Suprapubic skin (tissue), 4 donors: ENCODE results near the gene ADARB1. TPM values are rescaled to one million over a fixed set of nuclear protein-coding genes. Genes with fewer than 3 reads are reported as not detected.
A peak's percentile ranks its signal among the peaks of the same experiment; 100 is the strongest.

Experiments used
- DNase-seq, 2 donors: peaks; one replicate each; pipeline ENCODE4 v3.0.0-alpha.2; 2019; ENCODE audit warnings: low spot score in 2 of 2
- H3K27ac ChIP-seq: fragments of 200-600 bp; sonication (generic); one replicate; pipeline ENCODE4 v1.5.1; 2019
- H3K27me3 ChIP-seq: fragments of 200-600 bp; sonication (generic); one replicate; pipeline ENCODE4 v1.5.1; 2019
- H3K36me3 ChIP-seq: fragments of 200-600 bp; sonication (generic); one replicate; pipeline ENCODE4 v1.5.1; 2019
- H3K4me1 ChIP-seq: fragments of 200-600 bp; sonication (generic); one replicate; pipeline ENCODE4 v1.5.1; 2019
- H3K4me3 ChIP-seq: fragments of 200-600 bp; sonication (generic); one replicate; pipeline ENCODE4 v1.5.1; 2019; ENCODE audit warnings: mild to moderate bottlenecking
- H3K9me3 ChIP-seq: fragments of 200-600 bp; sonication (generic); one replicate; pipeline ENCODE4 v1.5.1; 2019
- EP300 ChIP-seq: sonication (generic); formaldehyde crosslinking; IDR thresholded peaks from one replicate; pipeline ENCODE4 v1.6.1; 2017; ENCODE audit warnings: antibody characterized with exemption
- POLR2A ChIP-seq, 2 donors: fragments of 450-650 bp; IDR thresholded peaks; one replicate each; pipeline ENCODE4 v1.6.1; 2017; ENCODE audit warnings: antibody characterized with exemption in 2 of 2, mild to moderate bottlenecking in 2 of 2, moderate library complexity in 2 of 2
- POLR2AphosphoS5 ChIP-seq, 3 donors: sonication (generic); formaldehyde crosslinking; IDR thresholded peaks; one replicate each; pipeline ENCODE4 v1.6.1; 2017; ENCODE audit warnings: antibody characterized with exemption in 3 of 3
- WGBS: methylation state at CpG from one replicate; pipeline ENCODE4 v1.1.5; 2018; 5-methylcytosine and 5-hydroxymethylcytosine counted together
- total RNA-seq, 4 donors: library from RNA; depleted of rRNA; stranded (reverse); fragments of >200 nt; gene quantifications; one replicate each; pipeline ENCODE4 v1.1.0, GENCODE V29; 2016
- TF ChIP-seq, protein P1 (sequence below), 2 donors: fragments of 200-600 bp in 1 of 2; fragments of 450-650 bp in 1 of 2; sonication (generic) in 1 of 2; IDR thresholded peaks; one replicate each; pipeline ENCODE4 v1.5.1; 2016 to 2019; ENCODE audit warnings: antibody characterized with exemption in 2 of 2, mild to moderate bottlenecking in 1 of 2, moderate library complexity in 1 of 2

The ADARB1 gene
- total RNA-seq, 4 donors from 2014 or later: 13.2 to 23.6 (median 20.3) TPM

DNA sequence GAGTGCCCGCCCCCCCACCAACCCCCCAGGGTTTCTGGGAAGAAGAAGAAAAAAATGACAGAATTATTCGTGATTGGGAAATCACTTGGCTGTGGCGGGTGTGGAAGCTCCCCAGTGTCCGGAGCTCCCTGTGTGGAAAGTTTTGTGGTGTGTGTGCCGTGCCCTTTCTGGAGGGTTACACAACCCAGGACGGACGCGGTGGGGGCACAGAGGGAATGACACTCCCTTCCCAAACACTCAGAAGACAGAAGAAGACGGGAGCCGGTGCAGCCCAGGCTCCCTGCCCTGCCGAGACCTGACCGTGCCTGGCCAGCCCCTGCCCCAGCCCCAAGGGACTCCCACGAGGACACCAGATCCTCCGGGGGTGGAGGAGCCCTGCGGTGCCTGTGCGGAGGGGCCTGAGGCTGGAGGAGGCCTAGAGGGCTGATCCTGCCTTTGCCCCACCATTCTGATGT, 33.0 kb upstream of the ADARB1 start:
- Histone ChIP-seq H3K27me3 (no peaks in the 10 kb centered on the region), H3K27ac (peak overlapping the region; percentile 86), H3K4me1 (peaks cover 25% of the 10 kb centered on the region), H3K4me3 (no peak overlapping the region), H3K9me3 (no peaks in the 10 kb centered on the region), H3K36me3 (no peaks in the 10 kb centered on the region)
- peak; percentile 94 to 95 for DNase-seq
- WGBS: 21% methylated on average over 15 of the region's 16 CpGs
- TF ChIP-seq EP300 (no peak), POLR2AphosphoS5 (IDR thresholded peaks at IDR 0.05) (peak in 2 of 3 donors; percentile 63 to 82), POLR2A (IDR thresholded peaks at IDR 0.05) (peak in 1 of 2 donors; percentile 38)
- TF ChIP-seq, protein P1, sequence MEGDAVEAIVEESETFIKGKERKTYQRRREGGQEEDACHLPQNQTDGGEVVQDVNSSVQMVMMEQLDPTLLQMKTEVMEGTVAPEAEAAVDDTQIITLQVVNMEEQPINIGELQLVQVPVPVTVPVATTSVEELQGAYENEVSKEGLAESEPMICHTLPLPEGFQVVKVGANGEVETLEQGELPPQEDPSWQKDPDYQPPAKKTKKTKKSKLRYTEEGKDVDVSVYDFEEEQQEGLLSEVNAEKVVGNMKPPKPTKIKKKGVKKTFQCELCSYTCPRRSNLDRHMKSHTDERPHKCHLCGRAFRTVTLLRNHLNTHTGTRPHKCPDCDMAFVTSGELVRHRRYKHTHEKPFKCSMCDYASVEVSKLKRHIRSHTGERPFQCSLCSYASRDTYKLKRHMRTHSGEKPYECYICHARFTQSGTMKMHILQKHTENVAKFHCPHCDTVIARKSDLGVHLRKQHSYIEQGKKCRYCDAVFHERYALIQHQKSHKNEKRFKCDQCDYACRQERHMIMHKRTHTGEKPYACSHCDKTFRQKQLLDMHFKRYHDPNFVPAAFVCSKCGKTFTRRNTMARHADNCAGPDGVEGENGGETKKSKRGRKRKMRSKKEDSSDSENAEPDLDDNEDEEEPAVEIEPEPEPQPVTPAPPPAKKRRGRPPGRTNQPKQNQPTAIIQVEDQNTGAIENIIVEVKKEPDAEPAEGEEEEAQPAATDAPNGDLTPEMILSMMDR (IDR thresholded peaks at IDR 0.05): no peak

DNA sequence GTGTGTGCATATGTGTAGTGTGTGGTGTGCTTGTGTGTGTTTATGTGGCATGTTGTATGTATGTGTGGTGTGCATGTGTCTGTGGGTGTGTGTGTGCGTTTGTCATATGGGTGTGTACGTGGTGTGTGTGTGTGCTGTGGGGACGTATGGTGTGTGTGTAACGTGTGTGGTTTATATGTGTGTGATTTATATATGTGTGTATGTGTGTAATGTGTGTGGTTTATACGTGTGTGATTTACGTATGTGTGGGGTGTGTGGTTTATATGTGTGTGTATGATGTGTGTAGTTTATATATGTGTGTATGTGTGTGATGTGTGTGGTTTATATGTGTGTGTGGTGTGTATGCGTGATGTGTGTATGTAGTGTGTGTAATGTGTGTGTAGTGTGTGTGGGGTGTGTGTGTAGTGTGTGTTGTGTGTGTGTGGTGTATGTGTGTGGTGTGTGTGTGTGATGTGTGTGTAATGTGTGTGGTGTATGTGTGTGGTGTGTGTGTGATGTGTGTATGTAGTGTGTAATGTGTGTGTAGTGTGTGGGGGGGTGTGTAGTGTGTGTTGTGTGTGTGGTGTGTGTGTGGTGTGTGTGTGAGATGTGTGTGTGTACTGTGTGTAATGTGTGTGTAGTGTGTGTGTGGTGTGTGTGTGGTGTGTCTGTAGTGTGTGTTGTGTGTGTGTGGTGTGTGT, 32.3 kb upstream of the ADARB1 start:
- TF ChIP-seq POLR2AphosphoS5 (IDR thresholded peaks at IDR 0.05) (no peak), EP300 (no peak), POLR2A (IDR thresholded peaks at IDR 0.05) (no peak)
- TF ChIP-seq, protein P1 (IDR thresholded peaks at IDR 0.05): no peak
- no peak overlapping the region for H3K4me3 ChIP-seq
- H3K27ac ChIP-seq: peak overlapping the region; percentile 56
- no peaks in the 10 kb centered on the region for H3K36me3 ChIP-seq
- no peaks in the 10 kb centered on the region for H3K9me3 ChIP-seq
- H3K4me1 ChIP-seq: peaks cover 25% of the 10 kb centered on the region
- H3K27me3 ChIP-seq: no peaks in the 10 kb centered on the region
- no peak for DNase-seq
- 91% methylated on average over 7 of the region's 7 CpGs for whole genome bisulfite sequencing

DNA sequence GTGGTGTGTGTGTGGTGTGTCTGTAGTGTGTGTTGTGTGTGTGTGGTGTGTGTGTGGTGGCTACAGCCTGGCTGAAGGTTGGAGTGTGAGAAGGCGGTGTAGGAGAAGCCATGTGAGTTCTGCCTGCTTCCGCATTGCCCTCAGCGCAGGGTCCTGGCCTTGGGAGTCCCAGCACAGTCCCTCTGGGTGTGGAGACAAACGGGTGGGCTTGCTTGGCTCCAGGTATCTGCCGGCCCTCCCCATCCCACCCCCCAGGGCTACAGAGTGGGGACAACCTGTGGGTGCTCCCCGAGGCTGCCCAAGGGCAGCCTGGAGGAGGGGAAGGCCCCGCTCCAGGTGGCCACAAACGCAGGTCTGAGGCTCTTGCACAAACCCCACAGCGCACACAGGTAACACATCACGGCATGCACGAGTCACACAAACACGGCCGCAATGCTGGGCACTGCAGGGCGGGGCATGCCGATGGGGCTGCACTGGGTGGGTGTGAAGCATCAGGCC, 31.7 kb upstream of the ADARB1 start:
- H3K4me3 ChIP-seq: no peak overlapping the region
- 90% methylated on average over 4 of the region's 15 CpGs for WGBS
- DNase-seq: no peak
- no peaks in the 10 kb centered on the region for H3K27me3 ChIP-seq
- H3K36me3 ChIP-seq: no peaks in the 10 kb centered on the region
- peaks cover 25% of the 10 kb centered on the region for H3K4me1 ChIP-seq
- H3K9me3 ChIP-seq: no peaks in the 10 kb centered on the region
- TF ChIP-seq, protein P1 (IDR thresholded peaks at IDR 0.05): no peak
- TF ChIP-seq EP300 (no peak), POLR2AphosphoS5 (IDR thresholded peaks at IDR 0.05) (no peak), POLR2A (IDR thresholded peaks at IDR 0.05) (no peak)
- no peak overlapping the region for H3K27ac ChIP-seq

DNA sequence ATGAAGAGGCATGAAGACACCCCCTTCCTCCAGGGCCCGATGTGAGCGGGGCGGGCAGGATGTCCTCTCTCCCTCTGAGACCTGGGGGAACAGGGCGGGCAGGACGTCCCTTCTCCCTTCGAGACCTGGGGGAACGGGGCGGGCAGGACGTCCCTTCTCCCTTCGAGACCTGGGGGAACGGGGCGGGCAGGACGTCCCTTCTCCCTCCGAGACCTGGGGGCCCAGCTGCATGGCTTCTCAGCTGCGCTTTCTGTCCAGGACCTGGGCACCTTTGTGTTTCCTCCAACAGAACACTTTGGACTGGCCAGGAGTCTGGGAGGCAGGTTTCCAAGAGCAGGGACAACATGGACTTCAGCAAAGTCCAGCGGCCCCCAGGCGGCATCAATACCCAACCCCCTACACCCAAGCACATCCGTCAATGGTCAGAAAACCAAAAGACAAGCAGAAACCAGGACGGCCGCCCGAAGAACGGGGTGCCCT, 30.8 kb upstream of the ADARB1 start:
- TF ChIP-seq POLR2AphosphoS5 (IDR thresholded peaks at IDR 0.05) (no peak), POLR2A (IDR thresholded peaks at IDR 0.05) (no peak), EP300 (no peak)
- TF ChIP-seq, protein P1 (IDR thresholded peaks at IDR 0.05): no peak
- Histone ChIP-seq H3K4me3 (no peak overlapping the region), H3K4me1 (peaks cover 25% of the 10 kb centered on the region), H3K27me3 (no peaks in the 10 kb centered on the region), H3K36me3 (no peaks in the 10 kb centered on the region), H3K27ac (no peak overlapping the region), H3K9me3 (no peaks in the 10 kb centered on the region)
- DNase-seq: no peak
- 92% methylated on average over 20 of the region's 22 CpGs for WGBS

DNA sequence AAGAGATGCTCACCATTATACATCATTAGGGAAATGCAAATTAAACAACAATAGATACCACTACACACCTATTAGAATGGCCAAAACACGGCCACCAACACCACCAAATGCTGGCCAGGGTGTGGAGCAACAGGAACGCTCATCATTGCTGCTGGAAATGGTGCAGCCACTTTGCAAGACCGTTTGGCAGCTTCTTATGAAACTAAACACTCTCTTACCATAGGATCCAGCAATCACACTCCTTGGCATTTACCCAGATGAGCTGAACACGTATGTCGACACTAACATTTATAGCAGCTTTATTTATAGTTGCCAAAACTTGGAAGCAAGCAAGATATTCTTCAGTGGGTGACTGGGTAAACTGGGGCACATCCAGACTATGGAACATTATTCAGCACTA, 28.9 kb upstream of the ADARB1 start:
- H3K27ac ChIP-seq: no peak overlapping the region
- 60% methylated on average over 5 of the region's 5 CpGs for WGBS
- TF ChIP-seq, protein P1 (IDR thresholded peaks at IDR 0.05): no peak
- TF ChIP-seq POLR2A (IDR thresholded peaks at IDR 0.05) (no peak), POLR2AphosphoS5 (IDR thresholded peaks at IDR 0.05) (no peak), EP300 (no peak)

More for the DNA sequence above, 28.9 kb upstream of the ADARB1 start:
- H3K4me3 ChIP-seq: no peak overlapping the region
- H3K4me1 ChIP-seq: peaks cover 16% of the 10 kb centered on the region
- no peaks in the 10 kb centered on the region for H3K9me3 ChIP-seq
- no peak for DNase-seq
- H3K27me3 ChIP-seq: no peaks in the 10 kb centered on the region
- H3K36me3 ChIP-seq: no peaks in the 10 kb centered on the region
